Muscle layer of colon (tissue), 2 donors: ENCODE data around the gene DARS1.

Experiments
- H3K27ac ChIP-seq: one replicate; pipeline ENCODE4 v1.7.0; 2013; ENCODE audit warnings: low read depth, mild to moderate bottlenecking, low read length, moderate library complexity
- H3K27me3 ChIP-seq, 2 donors: one replicate each; pipeline ENCODE4 v1.7.0; 2013; ENCODE audit warnings: low read length in 2 of 2, mild to moderate bottlenecking in 2 of 2; ENCODE audit not compliant: insufficient read depth in 2 of 2, control insufficient read depth in 1 of 2
- H3K36me3 ChIP-seq: one replicate; pipeline ENCODE4 v1.7.0; 2013; ENCODE audit warnings: mild to moderate bottlenecking, low read length; ENCODE audit not compliant: insufficient read depth
- H3K4me1 ChIP-seq: one replicate; pipeline ENCODE4 v1.7.0; 2013; ENCODE audit warnings: mild to moderate bottlenecking, low read length; ENCODE audit not compliant: insufficient read depth
- H3K4me3 ChIP-seq, 2 donors: one replicate each; pipeline ENCODE4 v1.7.0; 2013; ENCODE audit warnings: low read length in 2 of 2, low read depth in 1 of 2, mild to moderate bottlenecking in 1 of 2, moderate library complexity in 1 of 2
- H3K9ac ChIP-seq: one replicate; pipeline ENCODE4 v1.7.0; 2013; ENCODE audit warnings: low read length
- H3K9me3 ChIP-seq: one replicate; pipeline ENCODE4 v1.7.0; 2013; ENCODE audit warnings: mild to moderate bottlenecking, low read length
- donor health status: abdominal sarcoma.
- donor health status: Adenocarcinoma of cecum.

The DARS1 gene

DNA sequence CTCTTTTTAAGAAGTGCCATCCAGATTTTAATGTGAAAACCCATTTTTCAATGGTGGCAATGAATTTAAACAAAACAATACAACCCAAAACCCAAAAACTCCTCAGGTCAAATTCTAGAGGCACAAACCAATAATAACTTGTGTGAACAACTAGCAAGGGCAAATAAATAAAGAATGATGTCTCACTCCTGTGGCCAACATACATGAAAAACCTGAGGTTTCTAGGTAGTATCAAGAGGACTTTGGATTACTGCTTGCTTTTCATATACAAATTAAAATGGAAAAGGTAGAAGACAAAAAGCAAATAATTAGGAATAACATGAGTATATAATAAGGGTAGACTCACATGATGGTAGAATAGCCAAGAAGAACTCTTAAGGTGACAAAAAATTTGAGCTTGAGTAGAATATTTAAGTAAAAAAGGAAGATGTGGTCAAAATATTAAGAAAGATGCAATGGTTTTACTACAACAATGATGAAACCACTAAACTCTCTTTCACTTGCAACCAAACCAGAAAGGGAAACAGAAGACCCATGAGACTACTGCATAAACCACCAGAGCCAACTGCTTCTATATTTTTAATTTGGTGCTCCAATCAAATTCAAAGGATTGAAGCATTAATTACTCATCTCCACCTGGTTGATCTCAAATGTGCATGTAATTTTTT, 53.5 kb downstream of the DARS1 start:
- H3K9me3 ChIP-seq, result no peaks in the 10 kb centered on the region
- no peaks in the 10 kb centered on the region for H3K4me1 ChIP-seq
- H3K27ac ChIP-seq, result no peak overlapping the region
- H3K9ac ChIP-seq, result no peak overlapping the region
- no peak overlapping the region for H3K4me3 ChIP-seq
- H3K36me3 ChIP-seq, result no peaks in the 10 kb centered on the region
- no peaks in the 10 kb centered on the region for H3K27me3 ChIP-seq

DNA sequence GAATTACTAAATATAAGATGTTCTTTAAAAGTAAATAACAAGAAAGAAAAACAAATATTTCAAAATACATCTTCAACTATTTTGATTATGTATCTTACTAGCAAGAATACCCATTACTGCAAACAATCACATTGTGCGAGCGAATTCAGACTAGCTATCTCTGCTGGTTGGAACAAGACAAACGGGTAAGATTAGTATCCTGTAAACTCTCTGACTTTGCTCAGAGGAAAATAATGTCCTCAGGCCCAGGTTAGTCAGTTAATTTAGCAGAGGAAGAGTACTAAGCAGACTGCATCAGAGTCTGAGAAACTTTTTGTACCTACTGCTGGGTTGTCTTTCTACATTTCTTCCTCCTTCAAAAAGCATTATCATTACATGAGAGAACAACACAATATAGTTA, 58.8 kb downstream of the DARS1 start:
- Histone ChIP-seq H3K4me3 (no peak overlapping the region), H3K36me3 (no peaks in the 10 kb centered on the region), H3K4me1 (no peaks in the 10 kb centered on the region), H3K9ac (no peak overlapping the region), H3K9me3 (no peaks in the 10 kb centered on the region), H3K27me3 (no peaks in the 10 kb centered on the region), H3K27ac (no peak overlapping the region)

DNA sequence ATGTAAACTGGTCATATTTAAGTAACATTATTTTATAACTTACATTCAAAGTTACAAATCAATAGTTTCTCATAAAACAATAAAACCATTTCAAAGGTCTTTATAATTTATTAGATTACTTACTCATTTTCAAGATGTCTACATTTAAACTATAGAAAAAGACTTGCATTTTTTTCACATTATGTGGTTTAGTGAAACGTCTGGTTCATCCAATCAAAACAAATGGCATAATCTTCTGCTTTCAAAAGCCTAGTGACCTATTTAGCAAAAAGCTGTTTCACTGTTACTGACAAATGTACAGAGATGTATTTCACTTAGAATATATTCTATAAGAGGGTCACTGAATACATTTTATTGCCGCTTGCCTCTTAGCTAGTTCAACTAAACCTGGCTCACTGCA, 59.9 kb downstream of the DARS1 start:
- Histone ChIP-seq H3K9ac (no peak overlapping the region), H3K36me3 (no peaks in the 10 kb centered on the region), H3K4me1 (no peaks in the 10 kb centered on the region), H3K27ac (no peak overlapping the region), H3K9me3 (no peaks in the 10 kb centered on the region), H3K4me3 (no peak overlapping the region), H3K27me3 (no peaks in the 10 kb centered on the region)

DNA sequence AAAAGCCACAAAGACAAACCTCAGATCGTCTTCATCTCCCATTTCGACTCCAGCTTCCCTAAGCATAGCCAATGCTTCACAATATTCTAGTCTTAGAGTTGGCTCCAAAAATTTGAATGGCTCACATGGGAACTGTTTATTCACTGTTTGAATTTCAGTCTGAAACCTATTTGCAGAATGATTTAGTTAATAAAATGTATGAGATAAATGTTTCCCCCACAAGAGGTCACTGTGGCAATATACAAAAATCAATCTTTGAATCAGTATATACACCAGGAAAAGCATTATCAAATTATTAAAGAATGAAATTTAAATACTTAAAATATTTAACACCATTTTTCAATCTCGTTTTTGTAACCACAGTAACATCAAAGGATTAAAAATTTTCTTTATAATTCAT, 69.2 kb downstream of the DARS1 start:
- no peak overlapping the region for H3K4me3 ChIP-seq
- H3K27me3 ChIP-seq, result no peaks in the 10 kb centered on the region
- no peak overlapping the region for H3K9ac ChIP-seq
- no peaks in the 10 kb centered on the region for H3K4me1 ChIP-seq
- peaks cover 3% of the 10 kb centered on the region for H3K36me3 ChIP-seq
- H3K27ac ChIP-seq, result no peak overlapping the region
- no peaks in the 10 kb centered on the region for H3K9me3 ChIP-seq

DNA sequence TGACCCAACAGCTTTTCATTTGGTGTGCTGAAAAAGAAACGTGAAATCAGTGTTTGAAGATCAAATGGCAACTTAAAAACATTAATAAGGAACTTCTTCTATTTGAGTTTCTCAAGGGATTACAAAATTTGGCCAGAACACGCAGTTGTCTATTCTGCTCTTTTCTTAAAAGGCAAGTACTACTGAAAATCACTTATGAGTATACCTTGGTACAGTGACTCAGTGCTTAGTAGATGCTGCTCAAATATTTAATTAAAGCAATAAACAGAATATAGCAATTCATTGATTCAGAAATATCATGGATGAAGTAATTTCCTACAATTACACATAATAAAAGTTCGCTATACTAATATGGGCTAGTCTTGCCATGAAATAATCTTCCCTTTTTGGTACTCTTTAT, 70.9 kb downstream of the DARS1 start:
- Histone ChIP-seq H3K36me3 (peaks cover 10% of the 10 kb centered on the region), H3K27me3 (no peaks in the 10 kb centered on the region), H3K4me1 (no peaks in the 10 kb centered on the region), H3K27ac (no peak overlapping the region), H3K9ac (no peak overlapping the region), H3K4me3 (no peak overlapping the region), H3K9me3 (no peaks in the 10 kb centered on the region)

DNA sequence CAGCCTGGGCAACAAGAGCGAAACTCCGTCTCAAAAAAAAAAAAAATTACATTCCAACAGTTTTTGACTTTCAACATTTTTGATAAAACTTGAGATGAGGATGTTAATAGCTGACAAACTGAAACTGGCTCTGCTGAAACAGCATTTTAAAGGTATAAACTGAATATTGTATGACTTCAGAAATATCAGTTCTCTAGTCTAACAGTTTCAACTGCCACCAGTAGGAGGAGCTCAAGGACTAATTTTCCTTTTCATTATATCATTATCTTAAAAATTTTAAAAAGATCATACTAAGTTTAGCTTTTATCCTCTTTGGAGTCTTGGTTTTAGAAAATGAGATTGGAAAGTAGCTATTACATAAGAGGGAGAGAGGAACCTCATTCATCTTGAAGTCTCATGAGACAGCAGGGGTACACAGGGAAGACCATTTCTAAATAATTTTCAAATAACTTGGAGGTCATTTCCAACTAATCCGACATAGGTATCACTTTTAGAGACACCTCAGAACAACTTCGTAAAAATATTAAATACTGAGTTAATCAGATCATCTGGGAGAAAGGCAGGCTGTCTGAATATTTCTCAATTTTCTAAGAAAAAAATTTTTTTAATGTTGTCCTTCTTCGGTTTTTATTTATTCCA, 71.6 kb downstream of the DARS1 start:
- Histone ChIP-seq H3K27ac (no peak overlapping the region), H3K9me3 (no peaks in the 10 kb centered on the region), H3K27me3 (no peaks in the 10 kb centered on the region), H3K36me3 (peaks cover 10% of the 10 kb centered on the region), H3K4me3 (no peak overlapping the region), H3K4me1 (no peaks in the 10 kb centered on the region), H3K9ac (no peak overlapping the region)

DNA sequence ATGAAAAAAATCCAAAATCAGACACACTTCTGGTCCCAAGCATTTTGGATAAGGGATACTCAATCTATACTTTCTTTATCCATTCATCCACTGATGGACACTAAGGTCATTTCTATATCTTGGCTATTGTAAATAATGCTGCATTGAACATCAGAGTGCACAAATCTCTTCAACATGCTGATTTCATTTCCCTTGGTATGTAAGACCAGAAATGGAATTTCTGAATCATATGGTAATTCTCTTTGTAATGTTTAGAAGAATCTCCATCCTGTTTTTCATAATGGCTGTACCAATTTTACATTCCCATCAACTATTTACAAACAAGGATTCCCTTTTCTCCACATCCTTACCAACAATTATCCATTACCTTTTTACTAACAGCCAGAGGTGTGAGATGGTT, 75.5 kb downstream of the DARS1 start:
- Histone ChIP-seq H3K9ac (no peak overlapping the region), H3K27me3 (no peaks in the 10 kb centered on the region), H3K9me3 (no peaks in the 10 kb centered on the region), H3K4me3 (no peak overlapping the region), H3K36me3 (peaks cover 10% of the 10 kb centered on the region), H3K27ac (no peak overlapping the region), H3K4me1 (no peaks in the 10 kb centered on the region)

DNA sequence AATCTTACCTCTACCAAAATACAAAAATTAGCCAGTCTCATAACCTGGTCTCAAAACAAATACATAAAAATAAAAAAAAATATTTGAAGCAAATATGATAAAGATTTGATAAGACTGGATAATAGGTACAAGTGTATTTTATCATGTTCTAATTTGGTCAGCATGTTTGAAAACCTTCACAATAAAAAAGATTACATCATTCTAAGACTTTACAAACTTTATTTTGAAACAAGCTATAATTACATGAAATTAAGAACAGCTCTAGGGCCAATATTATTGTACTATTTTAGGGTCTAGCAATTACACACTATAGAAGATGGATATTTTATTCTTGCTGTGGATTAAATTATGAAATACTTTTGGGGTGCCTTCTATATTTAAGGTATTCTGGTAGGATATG, 79.7 kb downstream of the DARS1 start:
- Histone ChIP-seq H3K4me1 (no peaks in the 10 kb centered on the region), H3K4me3 (no peak overlapping the region), H3K27me3 (no peaks in the 10 kb centered on the region), H3K36me3 (peaks cover 2% of the 10 kb centered on the region), H3K27ac (no peak overlapping the region), H3K9me3 (no peaks in the 10 kb centered on the region), H3K9ac (no peak overlapping the region)

DNA sequence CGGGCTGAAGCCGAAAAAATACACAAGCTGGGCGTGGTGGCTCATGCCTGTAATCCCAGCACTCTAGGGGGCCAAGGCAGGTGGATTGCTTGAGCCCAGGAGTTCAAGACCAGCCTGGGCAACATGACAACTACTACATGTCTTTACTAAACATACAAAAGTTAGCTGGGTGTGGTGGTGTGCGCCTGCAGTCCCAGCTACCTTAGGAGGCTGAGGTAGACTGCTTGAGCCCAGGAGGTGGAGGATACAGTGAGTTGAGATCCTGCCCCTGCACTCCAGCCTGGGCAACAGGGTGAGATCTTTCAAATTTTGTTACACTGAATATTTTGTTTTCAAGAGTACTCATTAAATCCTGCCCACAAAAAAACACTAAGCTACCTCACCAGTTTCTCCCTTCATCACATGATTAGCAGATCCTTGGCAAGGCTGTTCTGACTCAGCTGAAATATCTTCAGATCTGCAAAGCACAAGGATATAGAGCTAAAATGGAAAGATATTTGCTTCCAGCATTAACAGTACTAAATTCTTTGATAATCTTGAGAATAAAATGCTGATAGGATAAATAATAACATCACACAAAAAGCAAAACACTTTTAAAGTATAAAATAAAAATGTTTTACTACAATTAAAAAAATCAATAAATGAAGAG, 81.0 kb downstream of the DARS1 start:
- no peaks in the 10 kb centered on the region for H3K4me1 ChIP-seq
- H3K9me3 ChIP-seq, result no peaks in the 10 kb centered on the region
- no peak overlapping the region for H3K4me3 ChIP-seq
- no peak overlapping the region for H3K27ac ChIP-seq
- no peaks in the 10 kb centered on the region for H3K36me3 ChIP-seq
- H3K27me3 ChIP-seq, result no peaks in the 10 kb centered on the region
- H3K9ac ChIP-seq, result no peak overlapping the region

DNA sequence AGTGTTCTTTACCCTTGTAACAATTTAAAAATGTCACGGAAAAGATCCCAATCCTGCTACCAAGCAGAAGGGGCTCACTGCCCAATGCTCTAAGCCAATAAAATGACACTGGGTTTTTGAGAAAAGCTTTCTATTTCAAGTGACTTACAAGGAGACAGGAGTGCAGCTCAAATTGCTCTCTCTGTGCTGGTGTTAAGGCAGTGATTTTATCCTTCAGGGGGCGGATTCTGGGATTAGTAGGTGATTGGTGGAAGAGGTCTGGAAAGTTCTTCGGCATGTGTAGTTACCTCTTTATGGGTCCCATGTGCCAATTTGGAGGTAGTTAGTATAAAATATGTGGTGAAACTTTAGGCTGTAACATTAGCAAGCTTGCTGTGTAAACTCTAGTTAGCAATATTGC, 81.8 kb downstream of the DARS1 start:
- no peaks in the 10 kb centered on the region for H3K27me3 ChIP-seq
- H3K36me3 ChIP-seq, result no peaks in the 10 kb centered on the region
- no peak overlapping the region for H3K27ac ChIP-seq
- H3K9me3 ChIP-seq, result no peaks in the 10 kb centered on the region
- H3K4me1 ChIP-seq, result no peaks in the 10 kb centered on the region
- no peak overlapping the region for H3K4me3 ChIP-seq
- no peak overlapping the region for H3K9ac ChIP-seq

DNA sequence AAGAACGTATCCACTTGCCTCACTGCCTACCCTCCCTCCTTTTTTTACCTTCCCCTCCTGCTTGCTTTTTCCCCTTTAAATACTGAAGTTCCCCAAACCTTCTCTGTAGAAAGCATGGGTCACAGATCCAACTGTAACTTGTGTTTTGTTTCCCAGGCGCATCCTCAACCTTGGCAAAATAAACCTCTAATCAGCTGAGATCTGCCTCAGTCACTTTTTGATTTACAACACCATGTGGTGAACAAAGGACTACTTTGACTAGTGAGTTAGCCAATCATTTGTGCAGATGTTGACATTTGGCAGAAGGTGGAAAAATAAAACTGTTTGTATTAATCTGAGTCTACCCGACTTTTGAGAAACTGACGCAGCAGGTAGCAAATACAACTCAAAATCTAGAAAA, 85.9 kb downstream of the DARS1 start:
- Histone ChIP-seq H3K4me1 (no peaks in the 10 kb centered on the region), H3K27me3 (no peaks in the 10 kb centered on the region), H3K36me3 (no peaks in the 10 kb centered on the region), H3K4me3 (no peak overlapping the region), H3K9ac (no peak overlapping the region), H3K9me3 (no peaks in the 10 kb centered on the region), H3K27ac (no peak overlapping the region)
